Adrenal gland (tissue), 12 donors: ENCODE results near the gene SYCE1L. TPM values are rescaled to one million over a fixed set of nuclear protein-coding genes. Genes with fewer than 3 reads are reported as not detected.
"Not testable (repeated sequence)": the region's sequence is repeated elsewhere in the genome, so short reads cannot be mapped to it uniquely, and the experiment has no call there.

ENCODE experiments used
- DNase-seq, 7 donors: peaks; one replicate each; pipeline ENCODE4 v3.0.0-alpha.2; 2019 to 2020
- H3K27ac ChIP-seq, 5 donors: fragments of 200-600 bp; sonication (generic) in 4 of 5; 1 replicate in 3 of 5; 2 replicates in 2 of 5; pipeline versions ENCODE4 v1.5.1 to v1.8.0; 2016 to 2020; ENCODE audit warnings: mild to moderate bottlenecking in 1 of 5
- H3K27me3 ChIP-seq: fragments of 200-600 bp; 2 replicates; pipeline ENCODE4 v1.8.0; 2021
- H3K36me3 ChIP-seq, 2 donors: fragments of 200-600 bp; replicated peaks in 1 of 2; 1 replicate in 1 of 2; 2 replicates in 1 of 2; pipeline versions ENCODE4 v1.5.1 to v1.8.0; 2018 to 2022
- H3K4me1 ChIP-seq, 2 donors: fragments of 200-600 bp; replicated peaks in 1 of 2; 1 replicate in 1 of 2; 2 replicates in 1 of 2; pipeline versions ENCODE4 v1.5.1 to v1.8.0; 2018 to 2021
- H3K4me3 ChIP-seq, 4 donors: fragments of 200-600 bp; sonication (generic) in 3 of 4; one replicate each; pipeline ENCODE4 v1.5.1; 2016 to 2018
- H3K9me3 ChIP-seq, 3 donors: fragments of 200-600 bp; sonication (generic) in 1 of 3; replicated peaks in 1 of 3; 1 replicate in 2 of 3; 2 replicates in 1 of 3; pipeline versions ENCODE4 v1.5.1 to v1.8.0; 2016 to 2021
- POLR2A ChIP-seq, 2 donors: fragments of 450-650 bp; IDR thresholded peaks; one replicate each; pipeline ENCODE4 v1.6.1; 2017; ENCODE audit warnings: antibody characterized with exemption in 2 of 2, mild to moderate bottlenecking in 2 of 2, moderate library complexity in 1 of 2
- WGBS, 4 donors: extraction: QIAGEN DNeasy Blood & Tissue Kit in 2 of 4; methylation state at CpG; one replicate each; pipeline versions ENCODE4 v1.1.5 to v1.1.7; 2013 to 2017; 5-methylcytosine and 5-hydroxymethylcytosine counted together
- intact Hi-C, 2 donors: fragments of 100-400 bp; cut with DNase I; formaldehyde crosslinking; loops; one replicate each; pipeline versions ENCODE4 v1.14.1 to v1.15.0; 2022 to 2023
- polyA plus RNA-seq, 3 donors: library from polyadenylated mRNA; stranded (reverse); fragments of 200-250 nt in 2 of 3; fragments of 350-450 nt in 1 of 3; fragmentation: Illumina TruSeq in 1 of 3; extraction: RNeasy Lipid Tissue Mini Kit (QIAGEN cat#74804) in 1 of 3; gene quantifications; one replicate each; pipeline ENCODE4 v1.2.3, GENCODE V29; 2013 to 2014
- total RNA-seq, 9 donors: library from RNA; depleted of rRNA in 4 of 9; stranded (reverse); fragments of >200 nt in 4 of 9; fragments of 120-200 nt in 1 of 9; fragmentation: NEBNext Ultra II Directional in 1 of 9; extraction: Animal tissue kit (Norgen Biotek cat#: 25700) in 1 of 9; gene quantifications; one replicate each; pipeline versions ENCODE4 v1.1.0 to v1.2.4, GENCODE V29; 2013 to 2023
- TF ChIP-seq, protein P1 (sequence below), 6 experiments: fragments of 450-650 bp in 4 of 6; fragments of 200-600 bp in 2 of 6; sonication (generic) in 1 of 6; IDR thresholded peaks; 1 replicate in 5 of 6; 2 replicates in 1 of 6; pipeline versions ENCODE4 v1.5.1 to v1.8.0; 2016 to 2021; ENCODE audit warnings: antibody characterized with exemption in 6 of 6, mild to moderate bottlenecking in 2 of 6, moderate library complexity in 1 of 6
- donor health status: healthy with polysubstance abuse.
- donor health status: Bipolar disorder and iron deficiency.
- donor health status: DM: yes; HTN: yes; CAD: no.
- donor health status: DM: no; HTN: no; CAD: no.
- donor health status: DM: no; HTN: no; CAD: no.
- donor health status: DM: yes; HTN: yes; CAD: no.

SYCE1L gene
- total and polyA plus RNA-seq, 12 donors: 0.42 to 10.8 (median 2.2) TPM; not detected in 3

GRCh38 chr16:77171745-77172635 lies 27.2 kb upstream of the SYCE1L start:
- TF ChIP-seq POLR2A (IDR thresholded peaks at IDR 0.05): no peak
- TF ChIP-seq, protein P1, sequence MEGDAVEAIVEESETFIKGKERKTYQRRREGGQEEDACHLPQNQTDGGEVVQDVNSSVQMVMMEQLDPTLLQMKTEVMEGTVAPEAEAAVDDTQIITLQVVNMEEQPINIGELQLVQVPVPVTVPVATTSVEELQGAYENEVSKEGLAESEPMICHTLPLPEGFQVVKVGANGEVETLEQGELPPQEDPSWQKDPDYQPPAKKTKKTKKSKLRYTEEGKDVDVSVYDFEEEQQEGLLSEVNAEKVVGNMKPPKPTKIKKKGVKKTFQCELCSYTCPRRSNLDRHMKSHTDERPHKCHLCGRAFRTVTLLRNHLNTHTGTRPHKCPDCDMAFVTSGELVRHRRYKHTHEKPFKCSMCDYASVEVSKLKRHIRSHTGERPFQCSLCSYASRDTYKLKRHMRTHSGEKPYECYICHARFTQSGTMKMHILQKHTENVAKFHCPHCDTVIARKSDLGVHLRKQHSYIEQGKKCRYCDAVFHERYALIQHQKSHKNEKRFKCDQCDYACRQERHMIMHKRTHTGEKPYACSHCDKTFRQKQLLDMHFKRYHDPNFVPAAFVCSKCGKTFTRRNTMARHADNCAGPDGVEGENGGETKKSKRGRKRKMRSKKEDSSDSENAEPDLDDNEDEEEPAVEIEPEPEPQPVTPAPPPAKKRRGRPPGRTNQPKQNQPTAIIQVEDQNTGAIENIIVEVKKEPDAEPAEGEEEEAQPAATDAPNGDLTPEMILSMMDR (IDR thresholded peaks at IDR 0.05): peak; percentile 58 to 80 (median 75)
- no peak overlapping the region for H3K27ac ChIP-seq
- 51 to 60% (median 58%) methylated on average over 5 of the region's 5 CpGs for WGBS, 4 donors
- DNase-seq: peak in 4 of 7 donors; percentile 38 to 53 (median 44)
- no peak overlapping the region for H3K4me3 ChIP-seq
- H3K4me1 ChIP-seq: no peaks in the 10 kb centered on the region
- intact Hi-C loops: loop anchor here in 1 of 2 donors (5.0 kb wide), 1 partner anchor 1380 kb away; no protein-coding TSS in a partner anchor
- H3K27me3 ChIP-seq: peaks cover 3% of the 10 kb centered on the region
- no peaks in the 10 kb centered on the region for H3K9me3 ChIP-seq
- H3K36me3 ChIP-seq: no peaks in the 10 kb centered on the region

GRCh38 chr16:77172951-77173350 lies 26.3 kb upstream of the SYCE1L start:
- DNase-seq: no peak
- no peaks in the 10 kb centered on the region for H3K4me1 ChIP-seq
- no peaks in the 10 kb centered on the region for H3K9me3 ChIP-seq
- intact Hi-C loops: loop anchor here in 1 of 2 donors (5.0 kb wide), 1 partner anchor 1381 kb away; no protein-coding TSS in a partner anchor
- peaks cover 3% of the 10 kb centered on the region for H3K27me3 ChIP-seq
- H3K4me3 ChIP-seq: no peak overlapping the region
- no peak overlapping the region for H3K27ac ChIP-seq
- TF ChIP-seq, protein P1 (IDR thresholded peaks at IDR 0.05): no peak
- no peak for TF ChIP-seq POLR2A (IDR thresholded peaks at IDR 0.05)
- no peaks in the 10 kb centered on the region for H3K36me3 ChIP-seq

DNA sequence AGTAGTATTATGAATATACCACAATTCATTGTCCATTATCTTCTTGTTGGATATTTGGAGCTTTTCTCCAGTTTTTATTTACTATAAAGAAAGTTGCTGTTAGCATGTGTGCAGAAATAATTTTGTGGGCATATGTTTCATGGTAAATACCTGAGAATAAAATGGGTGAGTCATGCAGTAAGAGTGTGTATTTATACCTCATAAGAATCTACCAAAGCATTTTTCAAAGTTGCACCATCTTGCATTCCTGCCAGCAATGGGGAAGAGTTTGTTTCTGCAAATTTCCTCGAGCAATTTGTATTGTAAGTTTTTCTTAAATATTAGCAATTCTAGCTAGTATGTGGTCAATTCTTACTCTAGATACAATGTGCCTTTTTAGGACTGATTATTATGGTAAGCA lies 16.1 kb upstream of the SYCE1L start:
- no peak overlapping the region for H3K4me3 ChIP-seq
- H3K36me3 ChIP-seq: no peaks in the 10 kb centered on the region
- intact Hi-C loops: no loop called here
- H3K9me3 ChIP-seq: no peaks in the 10 kb centered on the region
- H3K27me3 ChIP-seq: peaks cover 8% of the 10 kb centered on the region
- no peak for TF ChIP-seq POLR2A (IDR thresholded peaks at IDR 0.05)
- TF ChIP-seq, protein P1 (IDR thresholded peaks at IDR 0.05): no peak
- 75 to 81% (median 79%) methylated on average over 1 of the region's 1 CpG for WGBS, 4 donors
- no peak for DNase-seq
- no peak overlapping the region for H3K27ac ChIP-seq
- no peaks in the 10 kb centered on the region for H3K4me1 ChIP-seq

DNA sequence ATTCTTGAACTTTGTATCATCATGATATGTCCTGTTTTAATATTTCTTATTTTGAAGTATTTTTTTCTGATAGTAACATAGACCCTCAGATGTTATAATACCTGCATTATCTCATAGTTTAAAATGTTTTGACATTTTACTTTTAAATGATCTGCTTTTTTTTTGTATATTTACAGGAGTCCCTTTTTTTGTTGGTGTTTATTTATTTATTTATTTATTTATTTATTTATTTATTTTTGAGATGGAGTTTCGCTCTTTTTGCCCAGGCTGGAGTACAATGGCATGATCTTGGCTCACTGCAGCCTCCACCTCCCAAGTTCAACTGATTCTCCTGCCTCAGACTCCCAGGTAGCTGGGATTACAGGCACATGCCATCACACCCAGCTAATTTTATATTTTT lies 12.9 kb upstream of the SYCE1L start:
- H3K9me3 ChIP-seq, H3K27ac ChIP-seq, DNase-seq, intact Hi-C loops, H3K4me3 ChIP-seq, H3K36me3 ChIP-seq, H3K27me3 ChIP-seq, H3K4me1 ChIP-seq: not testable (repeated sequence)
- 90 to 100% (median 100%) methylated on average over 1 of the region's 1 CpG for WGBS, 4 donors

DNA sequence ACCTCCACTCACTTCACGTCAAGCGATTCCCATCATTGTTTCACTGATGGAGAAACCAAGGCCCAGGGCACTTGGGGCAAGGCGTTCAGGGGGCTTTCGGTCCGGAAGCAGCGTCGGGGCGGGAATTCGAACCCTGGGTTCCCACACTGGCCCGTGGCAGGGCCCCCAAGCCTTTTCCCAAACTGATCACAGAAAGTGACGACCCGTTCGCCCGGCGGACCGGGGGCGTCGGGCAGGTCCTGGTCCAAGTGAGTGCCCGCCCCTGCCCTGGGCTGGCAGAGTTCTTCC lies 9.1 kb upstream of the SYCE1L start:
- Histone ChIP-seq H3K9me3 (no peaks in the 10 kb centered on the region), H3K27me3 (no peaks in the 10 kb centered on the region), H3K27ac (peak overlapping the region in 4 of 5 donors; percentile 86 to 98 (median 98)), H3K36me3 (peaks cover 0 to 13% of the 10 kb centered on the region in 2 donors), H3K4me1 (peaks cover 13 to 16% of the 10 kb centered on the region in 2 donors), H3K4me3 (peak overlapping the region; percentile 19 to 99 (median 64))
- no peak for DNase-seq
- TF ChIP-seq, protein P1 (IDR thresholded peaks at IDR 0.05): no peak
- TF ChIP-seq POLR2A (IDR thresholded peaks at IDR 0.05): no peak
- intact Hi-C loops: no loop called here
- WGBS, 4 donors: 0 to 8% (median 0%) methylated on average over 2 to 19 of the region's 19 CpGs
